ENCODE results near the gene KCNK3.

KCNK3 gene

DNA sequence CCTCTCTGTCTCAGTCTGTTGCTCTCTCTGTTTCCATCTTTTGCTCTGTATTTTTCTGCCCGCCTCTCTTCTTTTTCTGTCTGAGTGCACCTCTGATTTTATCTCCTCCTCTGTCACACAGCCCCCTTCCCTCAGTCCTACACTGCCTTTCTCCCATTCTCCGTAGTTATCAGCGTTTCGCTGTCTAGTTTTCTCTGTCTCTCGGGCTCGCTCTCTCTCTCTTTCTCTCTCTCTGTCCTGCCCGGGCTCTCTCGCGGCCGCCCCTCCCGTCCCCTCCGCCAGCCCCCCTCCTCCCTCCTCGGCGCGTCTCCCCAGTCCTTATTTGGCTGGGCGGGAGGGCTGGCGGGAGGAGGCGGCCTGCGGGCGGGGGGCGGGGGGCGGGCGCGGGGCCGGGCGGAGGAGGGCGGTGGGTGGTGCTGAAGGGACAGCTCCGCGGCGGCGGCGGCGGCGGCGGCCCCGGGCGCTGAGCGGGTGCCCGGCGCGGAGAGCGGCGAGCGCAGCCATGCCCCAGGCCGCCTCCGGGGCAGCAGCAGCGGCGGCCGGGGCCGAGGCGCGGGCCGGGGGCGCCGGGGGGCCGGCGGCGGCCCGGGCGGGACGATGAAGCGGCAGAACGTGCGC, at the start of gene KCNK3:
TSS of gene KCNK3 (plus strand) at position 444 of the 618 bp plus-strand sequence. CDS start at position 598, 154 bp downstream.
- Histone ChIP-seq H3K27me3 (ENCODE audit: insufficient read depth, low read length) (peaks cover 83% of the 10 kb centered on the region), H3K9me3 (ENCODE audit: insufficient read depth, low read depth, low read length) (no peaks in the 10 kb centered on the region), H3K4me1 (ENCODE audit: insufficient read depth, low read length) (0 out of 2 replicates have a peak, but pooled peaks cover 4% of the 10 kb centered on the region), H3K9ac (ENCODE audit: low read depth, low read length) (peak within 1 kb of the TSS; percentile 75; the same call in 1 of the 2 replicates), H3K36me3 (ENCODE audit: insufficient read depth, low read depth, low read length) (no peaks in the 10 kb centered on the region), H3K4me3 (ENCODE audit: low read length) (peak within 1 kb of the TSS; percentile 67), H3K27ac (ENCODE audit: low read length) (no peak within 1 kb of the TSS)

DNA sequence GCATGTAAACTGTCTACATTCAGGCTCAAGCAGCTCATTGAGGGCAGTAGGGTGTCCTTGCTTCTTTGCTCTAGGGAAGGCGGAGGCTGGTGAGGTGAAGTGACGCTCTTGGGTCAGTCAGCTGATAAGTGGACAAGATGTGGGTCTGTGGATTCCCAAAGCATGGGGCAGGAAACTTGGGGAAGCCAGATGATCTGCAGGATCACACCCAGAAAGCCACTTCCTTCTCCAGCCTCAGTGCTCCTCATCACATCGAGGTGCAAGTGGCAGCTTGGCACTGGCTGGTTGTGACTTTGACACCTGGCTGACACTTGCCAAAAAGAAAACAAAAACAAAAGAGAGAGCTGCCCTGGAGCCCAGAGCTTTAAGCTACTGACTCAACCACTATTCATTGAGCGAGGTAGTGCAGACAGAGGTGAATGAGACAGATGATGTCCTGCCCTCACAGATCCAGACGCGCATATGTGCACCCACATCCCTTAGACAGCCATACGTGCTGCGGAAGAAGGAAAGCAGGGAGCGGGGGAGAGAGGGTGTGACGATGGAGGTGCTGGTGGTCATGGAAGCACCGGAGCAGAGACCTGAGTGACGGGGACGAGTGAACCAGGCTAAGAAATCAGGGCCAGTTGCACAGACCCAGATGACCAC, 48.2 kb upstream of the KCNK3 start:
- H3K4me1 ChIP-seq (ENCODE audit: insufficient read depth, low read length) = no peaks in the 10 kb centered on the region; the same call in 1 of the 2 replicates
- H3K27ac ChIP-seq (ENCODE audit: low read length) = no peak overlapping the region
- H3K9ac ChIP-seq (ENCODE audit: low read depth, low read length) = no peak overlapping the region
- H3K27me3 ChIP-seq (ENCODE audit: insufficient read depth, low read length) = no peaks in the 10 kb centered on the region; the same call in 1 of the 2 replicates
- no peaks in the 10 kb centered on the region for H3K36me3 ChIP-seq (ENCODE audit: insufficient read depth, low read depth, low read length)
- H3K9me3 ChIP-seq (ENCODE audit: insufficient read depth, low read depth, low read length) = no peaks in the 10 kb centered on the region
- no peak overlapping the region for H3K4me3 ChIP-seq (ENCODE audit: low read length)

DNA sequence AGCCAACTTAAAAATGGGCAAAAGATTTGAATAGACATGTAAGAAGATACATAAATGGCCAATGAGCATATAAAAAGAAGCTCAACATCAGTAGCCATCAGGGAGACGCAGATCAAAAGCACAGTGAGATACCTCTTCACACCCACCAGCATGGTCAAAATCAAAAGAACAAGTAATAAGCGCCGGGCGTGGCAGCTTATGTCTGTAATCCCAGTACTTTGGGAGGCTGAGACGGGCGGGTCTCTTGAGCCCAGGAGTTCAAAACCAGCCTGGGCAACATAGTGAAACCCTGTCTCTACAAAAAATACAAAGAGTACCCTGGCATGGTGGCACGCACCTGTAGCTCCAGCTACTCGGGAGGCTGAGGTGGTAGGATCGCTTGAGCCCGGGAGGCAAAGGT, 46.8 kb upstream of the KCNK3 start:
- no peak overlapping the region for H3K4me3 ChIP-seq (ENCODE audit: low read length)
- H3K9me3 ChIP-seq (ENCODE audit: insufficient read depth, low read depth, low read length) = no peaks in the 10 kb centered on the region
- no peak overlapping the region for H3K9ac ChIP-seq (ENCODE audit: low read depth, low read length)
- no peaks in the 10 kb centered on the region; the same call in 1 of the 2 replicates for H3K27me3 ChIP-seq (ENCODE audit: insufficient read depth, low read length)
- no peaks in the 10 kb centered on the region for H3K4me1 ChIP-seq (ENCODE audit: insufficient read depth, low read length)
- H3K27ac ChIP-seq (ENCODE audit: low read length) = no peak overlapping the region
- no peaks in the 10 kb centered on the region for H3K36me3 ChIP-seq (ENCODE audit: insufficient read depth, low read depth, low read length)

DNA sequence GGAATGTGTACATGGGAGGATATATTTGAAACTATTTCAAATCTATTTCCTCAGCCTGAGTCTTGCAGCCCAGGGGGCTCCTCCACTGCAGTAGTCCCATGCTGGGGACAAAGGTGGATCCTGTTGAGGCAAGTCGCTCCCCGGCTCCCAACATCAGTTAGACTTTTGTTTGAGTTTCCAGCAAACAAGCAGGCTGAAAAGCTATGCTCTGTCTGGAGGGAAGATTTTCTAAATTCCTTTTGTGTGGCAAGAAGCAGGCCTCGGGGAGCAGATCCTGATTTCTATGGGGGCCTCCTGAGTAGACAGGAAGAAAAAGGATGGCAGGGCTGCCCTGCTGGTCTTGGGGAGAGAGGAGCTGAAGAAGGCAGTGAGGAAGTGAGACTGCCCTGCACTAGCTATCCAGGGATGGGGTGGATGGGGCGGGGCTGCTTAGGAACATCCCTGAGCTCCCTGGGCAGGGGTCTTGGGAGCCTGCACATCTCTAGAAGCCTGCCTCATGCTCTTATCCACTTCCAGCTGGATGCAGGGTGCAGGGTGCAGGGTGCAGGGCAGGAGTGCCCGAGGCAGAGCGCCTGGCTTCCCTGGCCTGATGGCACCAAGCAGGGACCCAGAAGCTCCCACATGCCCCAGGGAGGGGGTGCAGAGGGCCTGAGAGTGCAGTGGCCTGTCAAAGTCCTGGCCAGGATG, 45.4 kb upstream of the KCNK3 start:
- H3K27me3 ChIP-seq (ENCODE audit: insufficient read depth, low read length) = no peaks in the 10 kb centered on the region; the same call in 1 of the 2 replicates
- H3K9ac ChIP-seq (ENCODE audit: low read depth, low read length) = no peak overlapping the region
- no peak overlapping the region for H3K4me3 ChIP-seq (ENCODE audit: low read length)
- no peaks in the 10 kb centered on the region for H3K36me3 ChIP-seq (ENCODE audit: insufficient read depth, low read depth, low read length)
- no peak overlapping the region for H3K27ac ChIP-seq (ENCODE audit: low read length)
- no peaks in the 10 kb centered on the region for H3K4me1 ChIP-seq (ENCODE audit: insufficient read depth, low read length)
- no peaks in the 10 kb centered on the region for H3K9me3 ChIP-seq (ENCODE audit: insufficient read depth, low read depth, low read length)

DNA sequence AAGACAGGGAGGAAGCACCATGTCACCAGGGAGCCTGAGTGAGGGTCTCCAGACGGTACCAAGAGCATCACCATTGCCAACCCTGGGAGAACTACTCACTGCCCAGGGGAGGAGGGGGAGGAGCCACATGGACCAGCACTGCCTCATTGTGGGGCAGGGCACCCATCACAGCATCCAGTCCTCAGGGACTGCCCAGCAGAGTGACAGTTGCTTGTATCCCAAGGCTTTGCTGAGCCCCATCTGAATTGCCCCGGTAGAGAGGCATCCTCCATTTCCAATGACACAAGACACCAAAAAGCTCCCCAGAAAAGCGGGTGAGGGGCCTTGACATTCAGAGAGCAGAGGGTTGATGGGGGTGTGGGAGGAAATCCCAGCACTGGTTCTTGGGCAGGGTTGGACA, 44.5 kb upstream of the KCNK3 start:
- no peak overlapping the region for H3K9ac ChIP-seq (ENCODE audit: low read depth, low read length)
- no peaks in the 10 kb centered on the region for H3K36me3 ChIP-seq (ENCODE audit: insufficient read depth, low read depth, low read length)
- no peak overlapping the region for H3K27ac ChIP-seq (ENCODE audit: low read length)

DNA sequence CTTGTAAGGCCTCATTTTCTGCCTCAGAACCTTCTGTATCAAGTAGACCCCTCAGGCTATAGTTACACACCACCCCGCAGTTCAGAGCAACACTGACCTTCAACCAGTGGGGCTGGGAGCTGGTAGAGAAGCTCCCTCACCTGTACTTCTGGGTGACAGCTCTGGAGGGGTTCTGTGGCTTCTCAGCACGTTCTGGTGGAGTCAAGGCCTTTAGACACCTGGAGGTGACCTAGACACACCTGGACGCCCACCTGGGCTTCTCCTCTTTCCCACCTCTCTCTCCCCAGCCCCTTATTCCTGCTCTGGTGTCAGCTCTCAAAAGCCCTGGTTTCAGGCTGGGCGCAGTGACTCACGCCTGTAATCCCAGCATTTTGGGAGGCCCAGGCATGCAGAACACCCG, 44.0 kb upstream of the KCNK3 start:
- H3K27ac ChIP-seq (ENCODE audit: low read length) = no peak overlapping the region
- H3K27me3 ChIP-seq (ENCODE audit: insufficient read depth, low read length) = no peaks in the 10 kb centered on the region; the same call in 1 of the 2 replicates
- no peak overlapping the region for H3K4me3 ChIP-seq (ENCODE audit: low read length)

More for the DNA sequence above, 44.5 kb upstream of the KCNK3 start:
- Histone ChIP-seq H3K27me3 (ENCODE audit: insufficient read depth, low read length) (no peaks in the 10 kb centered on the region; the same call in 1 of the 2 replicates), H3K4me3 (ENCODE audit: low read length) (no peak overlapping the region), H3K4me1 (ENCODE audit: insufficient read depth, low read length) (no peaks in the 10 kb centered on the region), H3K9me3 (ENCODE audit: insufficient read depth, low read depth, low read length) (no peaks in the 10 kb centered on the region)

DNA sequence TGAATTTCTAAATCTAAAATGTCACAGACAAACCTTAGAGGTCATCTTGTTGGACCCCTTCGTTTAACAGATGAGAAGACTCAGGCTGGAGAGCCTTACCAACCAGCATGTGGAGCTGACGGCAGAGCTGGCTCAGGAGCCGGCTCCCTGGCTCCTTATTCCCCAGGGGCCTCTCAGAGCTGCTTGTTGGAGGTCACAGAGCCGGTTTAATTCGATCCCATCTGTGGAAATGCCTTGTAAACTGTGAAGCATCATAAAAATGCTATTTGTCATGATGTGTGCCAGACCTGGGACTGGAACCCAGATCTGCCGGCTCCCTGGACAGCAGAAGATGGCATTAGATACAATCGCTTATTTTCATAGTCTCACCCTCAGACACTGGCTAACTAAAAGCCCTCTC, 43.2 kb upstream of the KCNK3 start:
- H3K36me3 ChIP-seq (ENCODE audit: insufficient read depth, low read depth, low read length) = no peaks in the 10 kb centered on the region
- H3K9me3 ChIP-seq (ENCODE audit: insufficient read depth, low read depth, low read length) = no peaks in the 10 kb centered on the region
- H3K27me3 ChIP-seq (ENCODE audit: insufficient read depth, low read length) = no peaks in the 10 kb centered on the region
- H3K4me3 ChIP-seq (ENCODE audit: low read length) = no peak overlapping the region
- no peak overlapping the region for H3K9ac ChIP-seq (ENCODE audit: low read depth, low read length)
- no peak overlapping the region for H3K27ac ChIP-seq (ENCODE audit: low read length)
- H3K4me1 ChIP-seq (ENCODE audit: insufficient read depth, low read length) = peaks cover 4% of the 10 kb centered on the region; the same call in 1 of the 2 replicates

More for the DNA sequence above, 44.0 kb upstream of the KCNK3 start:
- Histone ChIP-seq H3K36me3 (ENCODE audit: insufficient read depth, low read depth, low read length) (no peaks in the 10 kb centered on the region), H3K9ac (ENCODE audit: low read depth, low read length) (no peak overlapping the region), H3K9me3 (ENCODE audit: insufficient read depth, low read depth, low read length) (no peaks in the 10 kb centered on the region), H3K4me1 (ENCODE audit: insufficient read depth, low read length) (no peaks in the 10 kb centered on the region)

DNA sequence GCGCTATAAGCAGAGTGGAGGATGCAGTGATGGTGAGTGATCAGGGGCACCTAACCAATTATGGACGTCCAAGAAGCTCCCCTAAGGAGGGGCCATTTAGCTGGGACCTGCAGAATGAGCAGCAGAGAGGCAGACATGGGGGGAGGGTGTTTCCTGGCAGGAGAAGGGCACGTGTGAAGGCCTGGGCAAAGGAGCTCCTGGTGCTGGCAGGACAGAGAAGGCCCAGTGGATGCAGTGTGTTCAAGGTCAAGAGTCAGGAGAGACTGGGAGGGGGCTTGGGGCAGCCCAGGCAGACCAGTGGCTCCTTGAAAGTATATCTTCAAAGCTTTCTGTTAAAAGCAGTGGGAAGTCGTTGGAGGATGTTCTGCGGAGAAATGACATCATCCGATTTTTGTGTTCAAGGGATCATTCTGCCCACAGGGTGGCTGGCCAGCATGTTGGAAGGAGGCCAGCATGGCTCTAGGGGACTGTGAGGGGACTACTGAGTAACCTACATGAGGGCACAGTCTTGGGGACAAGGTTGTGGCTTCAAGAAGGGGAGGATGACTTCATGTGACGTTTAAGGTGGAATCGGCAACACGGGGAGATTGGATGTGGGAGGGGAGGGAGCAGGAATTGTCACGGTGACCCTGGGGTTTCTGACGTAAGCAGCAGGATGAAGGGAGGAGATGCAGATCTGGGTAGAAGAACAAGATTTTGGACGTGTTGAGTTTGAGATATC, 42.4 kb upstream of the KCNK3 start:
- Histone ChIP-seq H3K27ac (ENCODE audit: low read length) (no peak overlapping the region), H3K27me3 (ENCODE audit: insufficient read depth, low read length) (no peaks in the 10 kb centered on the region), H3K4me3 (ENCODE audit: low read length) (no peak overlapping the region)

DNA sequence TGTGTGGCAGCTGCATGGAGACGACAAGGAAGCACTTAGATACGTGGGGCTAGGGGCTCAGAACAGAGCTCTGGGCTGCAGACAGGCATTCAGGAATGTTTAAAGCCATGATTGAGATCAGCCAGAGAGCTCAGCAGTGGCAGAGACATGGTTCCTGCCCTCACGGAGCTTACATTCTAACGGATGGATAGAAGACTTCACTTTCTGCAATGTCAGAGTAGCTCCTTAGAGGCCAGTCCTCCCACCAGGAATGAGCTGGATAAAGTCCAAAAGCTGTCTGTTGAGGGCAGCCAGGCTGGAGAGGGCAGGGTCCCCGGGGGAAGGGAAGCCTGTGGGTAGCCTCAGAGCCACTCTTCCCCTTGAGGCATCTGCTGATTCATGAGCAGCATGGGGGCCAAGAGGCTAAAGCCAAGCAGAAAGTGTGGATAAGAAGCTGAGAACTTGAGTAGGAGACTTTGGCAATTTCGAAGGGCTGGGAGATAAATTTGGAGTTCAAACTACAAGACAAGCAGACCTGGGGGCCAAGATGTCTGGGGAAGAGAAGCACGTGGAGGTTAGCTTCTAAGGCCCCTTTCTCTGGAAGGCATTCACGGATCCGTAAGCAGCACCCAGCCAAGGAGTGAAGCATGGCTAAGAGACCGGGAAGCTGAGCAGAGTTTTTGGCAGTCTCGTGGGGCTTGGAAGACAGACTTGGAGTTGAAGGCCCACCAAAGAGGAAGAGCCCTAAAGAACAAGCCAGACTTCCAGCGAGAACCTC, 41.6 kb upstream of the KCNK3 start:
- H3K27me3 ChIP-seq (ENCODE audit: insufficient read depth, low read length) = no peaks in the 10 kb centered on the region
- H3K4me3 ChIP-seq (ENCODE audit: low read length) = no peak overlapping the region
- H3K4me1 ChIP-seq (ENCODE audit: insufficient read depth, low read length) = peaks cover 10% of the 10 kb centered on the region
- H3K9ac ChIP-seq (ENCODE audit: low read depth, low read length) = no peak overlapping the region
- no peaks in the 10 kb centered on the region for H3K36me3 ChIP-seq (ENCODE audit: insufficient read depth, low read depth, low read length)
- H3K27ac ChIP-seq (ENCODE audit: low read length) = no peak overlapping the region
- H3K9me3 ChIP-seq (ENCODE audit: insufficient read depth, low read depth, low read length) = no peaks in the 10 kb centered on the region

More for the DNA sequence above, 42.4 kb upstream of the KCNK3 start:
- Histone ChIP-seq H3K36me3 (ENCODE audit: insufficient read depth, low read depth, low read length) (no peaks in the 10 kb centered on the region), H3K9me3 (ENCODE audit: insufficient read depth, low read depth, low read length) (no peaks in the 10 kb centered on the region), H3K4me1 (ENCODE audit: insufficient read depth, low read length) (peaks cover 6% of the 10 kb centered on the region; the same call in 1 of the 2 replicates), H3K9ac (ENCODE audit: low read depth, low read length) (no peak overlapping the region)

DNA sequence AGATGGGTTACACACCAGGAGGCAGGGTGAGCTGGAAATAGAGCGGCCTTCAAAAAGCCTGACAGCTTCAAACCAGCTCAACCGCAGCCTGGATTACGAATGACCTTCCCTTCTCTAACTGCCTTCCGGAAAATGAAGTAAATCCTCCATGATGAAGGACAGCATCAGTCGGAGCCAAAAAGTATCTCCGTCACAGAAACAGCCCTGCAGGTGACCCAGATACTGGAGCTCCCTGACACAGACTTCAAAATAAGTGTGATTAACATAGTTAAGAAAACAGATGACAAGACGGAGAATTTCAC, 41.1 kb upstream of the KCNK3 start:
- H3K4me1 ChIP-seq (ENCODE audit: insufficient read depth, low read length) = peaks cover 10% of the 10 kb centered on the region

DNA sequence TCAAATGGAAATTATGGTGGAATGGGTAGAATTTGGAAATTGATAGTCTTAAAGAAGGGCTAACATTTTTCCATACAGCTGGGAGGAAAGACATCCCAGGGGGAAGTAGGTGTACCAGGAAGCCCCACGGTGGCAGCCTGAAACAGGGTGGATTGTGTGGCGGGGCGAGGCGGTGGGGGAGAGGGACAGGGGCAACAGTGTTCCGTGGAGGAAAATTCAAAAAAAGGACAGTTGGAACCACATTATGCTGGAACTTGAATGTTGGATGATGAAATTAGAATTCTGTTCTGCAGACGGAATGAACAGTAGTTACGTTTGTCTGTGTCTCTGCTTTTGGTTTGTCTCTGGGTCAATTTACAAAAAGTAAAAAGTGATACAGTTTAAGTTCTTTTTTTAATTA, 40.7 kb upstream of the KCNK3 start:
- Histone ChIP-seq H3K27me3 (ENCODE audit: insufficient read depth, low read length) (no peaks in the 10 kb centered on the region), H3K27ac (ENCODE audit: low read length) (no peak overlapping the region)

More for the DNA sequence above, 41.1 kb upstream of the KCNK3 start:
- no peaks in the 10 kb centered on the region for H3K9me3 ChIP-seq (ENCODE audit: insufficient read depth, low read depth, low read length)
- H3K27me3 ChIP-seq (ENCODE audit: insufficient read depth, low read length) = no peaks in the 10 kb centered on the region
- H3K27ac ChIP-seq (ENCODE audit: low read length) = no peak overlapping the region
- H3K36me3 ChIP-seq (ENCODE audit: insufficient read depth, low read depth, low read length) = no peaks in the 10 kb centered on the region
- H3K9ac ChIP-seq (ENCODE audit: low read depth, low read length) = no peak overlapping the region
- no peak overlapping the region for H3K4me3 ChIP-seq (ENCODE audit: low read length)

More for the DNA sequence above, 40.7 kb upstream of the KCNK3 start:
- no peak overlapping the region for H3K9ac ChIP-seq (ENCODE audit: low read depth, low read length)
- H3K36me3 ChIP-seq (ENCODE audit: insufficient read depth, low read depth, low read length) = no peaks in the 10 kb centered on the region
- H3K4me1 ChIP-seq (ENCODE audit: insufficient read depth, low read length) = peaks cover 10% of the 10 kb centered on the region
- H3K4me3 ChIP-seq (ENCODE audit: low read length) = no peak overlapping the region
- no peaks in the 10 kb centered on the region for H3K9me3 ChIP-seq (ENCODE audit: insufficient read depth, low read depth, low read length)

Data from iPS-20b (cell line).